ENCODE data around the gene ATP6AP2. TPM values are rescaled to one million over a fixed set of nuclear protein-coding genes. Genes with fewer than 3 reads are reported as not detected.

ATP6AP2 gene
- total and polyA plus RNA-seq, 2 experiments from 2014 or later: 80.1 to 88.7 TPM

DNA sequence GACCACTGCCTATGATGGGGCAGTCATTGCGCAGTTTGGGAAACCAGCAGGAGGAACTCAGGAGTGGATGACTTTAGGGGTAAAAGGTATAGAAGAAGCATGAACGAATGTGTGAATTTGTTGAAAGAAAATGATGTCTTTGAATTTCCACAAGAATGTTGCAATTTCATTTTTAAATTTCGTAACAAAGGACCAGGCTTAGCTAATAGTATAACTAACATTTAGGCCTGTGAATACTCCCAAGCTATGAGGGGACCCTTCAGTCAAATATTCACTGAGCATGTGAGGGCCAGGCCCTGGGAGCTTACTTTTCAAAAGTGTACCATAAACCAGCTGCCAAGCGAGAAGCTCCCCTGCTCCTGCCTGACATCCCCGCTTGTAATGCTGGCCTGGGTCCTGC lies 47.7 kb downstream of the ATP6AP2 start:
- no peak overlapping the region for H2AFZ ChIP-seq
- TF ChIP-seq JUNB (IDR thresholded peaks at IDR 0.05; ENCODE audit: unreplicated experiment) (no peak), NANOG (IDR thresholded peaks at IDR 0.05; ENCODE audit: borderline replicate concordance) (no peak), ZNF331 (CRISPR knock-in tag; IDR thresholded peaks at IDR 0.05; ENCODE audit: low read depth) (no peak)
- H4K20me1 ChIP-seq (replicated peaks; ENCODE audit: insufficient read depth): no peaks in the 10 kb centered on the region
- no peaks in the 10 kb centered on the region for H3K9me2 ChIP-seq (ENCODE audit: insufficient read depth)
- no peaks in the 10 kb centered on the region for H3K27me3 ChIP-seq (ENCODE audit: insufficient read depth)
- no peak overlapping the region for H3K27ac ChIP-seq (ENCODE audit: low read depth)
- DNase-seq (ENCODE audit: low spot score) (no peak), ATAC-seq (no peak)
- H3K4me2 ChIP-seq: no peak overlapping the region
- no peaks in the 10 kb centered on the region for H3K4me1 ChIP-seq (ENCODE audit: insufficient read depth)
- no peak overlapping the region for H3K4me3 Mint-ChIP-seq
- H3K4me3 ChIP-seq: no peak overlapping the region
- peaks cover 7% of the 10 kb centered on the region; the same call in 2 of the 3 replicates for H3K4me1 Mint-ChIP-seq
- no peaks in the 10 kb centered on the region for H3K79me2 ChIP-seq (replicated peaks; ENCODE audit: insufficient read depth)
- no peak overlapping the region for H3K27ac Mint-ChIP-seq
- peaks cover under 1% of the 10 kb centered on the region for H3K27me3 Mint-ChIP-seq (ENCODE audit: insufficient read depth, low read depth, poor library complexity)
- H3K9me3 Mint-ChIP-seq: no peaks in the 10 kb centered on the region
- peaks cover 18% of the 10 kb centered on the region for H3K36me3 Mint-ChIP-seq (ENCODE audit: low read depth)
- peaks cover 5% of the 10 kb centered on the region; the same call in 1 of the 2 replicates for H3K36me3 ChIP-seq (ENCODE audit: insufficient read depth)
- H3F3A ChIP-seq (replicated peaks; ENCODE audit: low read depth): no peaks in the 10 kb centered on the region

DNA sequence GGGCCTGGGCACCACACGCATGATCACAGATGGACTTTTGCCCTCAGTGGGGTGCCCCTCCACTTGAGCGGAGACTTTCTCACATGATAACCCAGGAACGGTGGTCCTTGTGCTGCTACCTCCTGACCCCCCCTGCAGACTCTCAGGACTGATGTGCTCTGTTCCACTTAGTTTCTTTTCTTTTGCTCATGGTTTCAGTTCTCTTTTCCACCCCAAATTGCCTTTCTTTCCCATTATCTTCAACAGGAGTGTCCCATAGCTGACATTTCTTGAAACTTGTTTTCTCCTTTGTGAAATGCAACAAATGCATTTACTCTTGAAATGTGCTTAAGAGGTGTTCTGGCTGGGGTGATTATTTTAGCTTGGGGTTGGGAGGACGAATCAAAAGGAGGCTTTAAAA lies 51.4 kb downstream of the ATP6AP2 start:
- no peaks in the 10 kb centered on the region for H3K27me3 ChIP-seq (ENCODE audit: insufficient read depth)
- peaks cover 11% of the 10 kb centered on the region for H3K36me3 ChIP-seq (ENCODE audit: insufficient read depth)
- no peaks in the 10 kb centered on the region for H3K79me2 ChIP-seq (replicated peaks; ENCODE audit: insufficient read depth)
- no peak overlapping the region for H3K4me3 ChIP-seq
- Mint-ChIP-seq H3K4me3 (no peak overlapping the region; the same call in 2 of the 3 replicates), H3K27ac (no peak overlapping the region), H3K27me3 (ENCODE audit: insufficient read depth, low read depth, poor library complexity) (peaks cover 2% of the 10 kb centered on the region), H3K36me3 (ENCODE audit: low read depth) (peaks cover 43% of the 10 kb centered on the region), H3K9me3 (no peaks in the 10 kb centered on the region), H3K4me1 (no peaks in the 10 kb centered on the region)
- H3K4me1 ChIP-seq (ENCODE audit: insufficient read depth): no peaks in the 10 kb centered on the region
- H3K27ac ChIP-seq (ENCODE audit: low read depth): no peak overlapping the region
- no peak for TF ChIP-seq ZNF114 (CRISPR knock-in tag; IDR thresholded peaks at IDR 0.05)
- no peak for TF ChIP-seq POLR2AphosphoS5 (IDR thresholded peaks at IDR 0.05; ENCODE audit: low read depth)
- ATAC-seq (no peak), DNase-seq (ENCODE audit: low spot score) (no peak)
- no peaks in the 10 kb centered on the region for H3F3A ChIP-seq (replicated peaks; ENCODE audit: low read depth)
- no peak overlapping the region for H2AFZ ChIP-seq
- H3K9me2 ChIP-seq (ENCODE audit: insufficient read depth): no peaks in the 10 kb centered on the region
- no peaks in the 10 kb centered on the region for H4K20me1 ChIP-seq (replicated peaks; ENCODE audit: insufficient read depth)
- H3K4me2 ChIP-seq: no peak overlapping the region

DNA sequence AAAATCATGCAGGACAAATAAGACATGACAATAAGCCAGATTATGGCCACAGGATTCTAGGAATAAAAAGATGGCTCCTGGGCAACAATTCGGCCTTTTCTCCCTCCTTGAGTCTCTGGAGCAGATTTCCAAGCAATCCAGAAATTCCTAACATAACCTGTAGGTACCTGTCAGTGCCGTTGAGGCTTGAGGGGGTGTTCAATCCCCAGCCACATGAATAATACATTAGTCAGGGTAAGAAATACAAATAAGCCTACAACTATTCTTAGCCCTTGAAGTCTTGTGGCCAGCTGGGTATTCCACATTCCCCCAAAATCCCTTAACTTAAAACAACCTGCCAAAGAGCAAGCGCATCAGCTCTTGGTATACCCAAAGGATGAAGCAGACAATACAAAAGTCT lies 56.9 kb downstream of the ATP6AP2 start:
- Histone ChIP-seq H3K9me2 (ENCODE audit: insufficient read depth) (no peaks in the 10 kb centered on the region), H3K4me2 (no peak overlapping the region), H3K79me2 (replicated peaks; ENCODE audit: insufficient read depth) (no peaks in the 10 kb centered on the region), H2AFZ (no peak overlapping the region), H3K36me3 (ENCODE audit: insufficient read depth) (peaks cover 6% of the 10 kb centered on the region), H3K27ac (ENCODE audit: low read depth) (no peak overlapping the region), H4K20me1 (replicated peaks; ENCODE audit: insufficient read depth) (no peaks in the 10 kb centered on the region), H3K4me1 (ENCODE audit: insufficient read depth) (no peaks in the 10 kb centered on the region), H3K4me3 (no peak overlapping the region), H3K27me3 (ENCODE audit: insufficient read depth) (no peaks in the 10 kb centered on the region), H3F3A (replicated peaks; ENCODE audit: low read depth) (no peaks in the 10 kb centered on the region)
- H3K4me3 Mint-ChIP-seq: no peak overlapping the region
- no peak for TF ChIP-seq CREB1 (CRISPR knock-in tag; IDR thresholded peaks at IDR 0.05; ENCODE audit: low read depth)
- peaks cover 41% of the 10 kb centered on the region for H3K36me3 Mint-ChIP-seq (ENCODE audit: low read depth)
- peaks cover 2% of the 10 kb centered on the region; the same call in 1 of the 3 replicates for H3K9me3 Mint-ChIP-seq
- no peaks in the 10 kb centered on the region for H3K4me1 Mint-ChIP-seq
- DNase-seq (ENCODE audit: low spot score) (no peak), ATAC-seq (no peak)
- peaks cover 2% of the 10 kb centered on the region for H3K27me3 Mint-ChIP-seq (ENCODE audit: insufficient read depth, low read depth, poor library complexity)
- H3K27ac Mint-ChIP-seq: no peak overlapping the region

DNA sequence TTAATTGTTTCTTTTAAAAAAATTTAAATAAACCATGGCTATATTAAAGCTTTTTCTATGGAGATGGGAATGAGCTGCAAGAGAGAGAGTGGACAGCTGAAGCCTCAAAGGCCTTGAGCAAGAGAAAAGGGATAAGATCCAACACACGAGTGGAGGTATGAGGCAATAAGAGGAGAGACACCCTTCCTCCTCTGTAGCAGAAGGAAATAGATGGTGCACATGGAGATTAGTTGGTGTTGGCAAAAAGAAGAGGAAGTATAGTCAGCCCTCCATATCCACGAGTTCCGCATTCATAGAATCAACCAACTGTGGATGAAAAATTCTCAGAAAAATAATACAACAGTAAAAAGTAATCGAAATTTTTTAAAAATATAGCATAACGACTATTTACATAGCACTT lies 63.4 kb downstream of the ATP6AP2 start:
- no peak overlapping the region for H3K27ac ChIP-seq (ENCODE audit: low read depth)
- H3K79me2 ChIP-seq (replicated peaks; ENCODE audit: insufficient read depth): peaks cover 18% of the 10 kb centered on the region
- H3K36me3 Mint-ChIP-seq (ENCODE audit: low read depth): peaks cover 8% of the 10 kb centered on the region
- no peaks in the 10 kb centered on the region for H4K20me1 ChIP-seq (replicated peaks; ENCODE audit: insufficient read depth)
- 0 out of 2 replicates have a peak, but pooled peaks cover 6% of the 10 kb centered on the region for H3K36me3 ChIP-seq (ENCODE audit: insufficient read depth)
- ATAC-seq (no peak), DNase-seq (ENCODE audit: low spot score) (no peak)
- no peak overlapping the region for H2AFZ ChIP-seq
- TF ChIP-seq ZNF114 (CRISPR knock-in tag; IDR thresholded peaks at IDR 0.05): no peak
- TF ChIP-seq EZH2 (IDR thresholded peaks at IDR 0.05; ENCODE audit: low read depth, unreplicated experiment): no peak
- no peak for TF ChIP-seq JUNB (IDR thresholded peaks at IDR 0.05; ENCODE audit: unreplicated experiment)
- no peak for TF ChIP-seq CREB1 (CRISPR knock-in tag; IDR thresholded peaks at IDR 0.05; ENCODE audit: low read depth)
- TF ChIP-seq STAT1 (IDR thresholded peaks at IDR 0.05; ENCODE audit: unreplicated experiment): no peak
- no peak for TF ChIP-seq ZNF331 (CRISPR knock-in tag; IDR thresholded peaks at IDR 0.05; ENCODE audit: low read depth)
- peaks cover 5% of the 10 kb centered on the region; the same call in 2 of the 3 replicates for H3K9me3 Mint-ChIP-seq
- no peak overlapping the region for H3K4me3 Mint-ChIP-seq
- H3K27ac Mint-ChIP-seq: no peak overlapping the region
- peaks cover 14% of the 10 kb centered on the region for H3K4me1 Mint-ChIP-seq
- H3K4me3 ChIP-seq: no peak overlapping the region
- H3K4me1 ChIP-seq (ENCODE audit: insufficient read depth): no peaks in the 10 kb centered on the region
- H3K4me2 ChIP-seq: no peak overlapping the region
- H3K27me3 Mint-ChIP-seq (ENCODE audit: insufficient read depth, low read depth, poor library complexity): peaks cover 7% of the 10 kb centered on the region
- 0 out of 2 replicates have a peak, but pooled peaks cover 10% of the 10 kb centered on the region for H3F3A ChIP-seq (replicated peaks; ENCODE audit: low read depth)
- no peaks in the 10 kb centered on the region for H3K9me2 ChIP-seq (ENCODE audit: insufficient read depth)
- no peaks in the 10 kb centered on the region for H3K27me3 ChIP-seq (ENCODE audit: insufficient read depth)
